Left cardiac atrium (tissue), 4 donors: ENCODE measurements around the gene CEP162. TPM values are rescaled to one million over a fixed set of nuclear protein-coding genes. Genes with fewer than 3 reads are reported as not detected.
"Not testable (repeated sequence)": the region's sequence is repeated elsewhere in the genome, so short reads cannot be mapped to it uniquely, and the experiment has no call there.

Source experiments
- ATAC-seq, 2 donors: fragments of 200-7000 bp; cut with Tn5 transposase; one replicate each; pipeline ENCODE4 v1.9.1; 2020; ENCODE audit warnings: mild to moderate bottlenecking in 2 of 2, moderate library complexity in 2 of 2
- DNase-seq: peaks from one replicate; pipeline ENCODE4 v3.0.0-alpha.2; 2020
- intact Hi-C, 2 donors: fragments of 100-400 bp; cut with DNase I; formaldehyde crosslinking; loops; one replicate each; pipeline versions ENCODE4 v1.14.1 to v1.15.1; 2022 to 2023
- total RNA-seq, 2 donors: library from RNA; stranded (reverse); fragmentation: NEBNext Ultra II Directional; extraction: Animal tissue kit (Norgen Biotek cat#: 25700); gene quantifications; one replicate each; pipeline ENCODE4 v1.2.1, GENCODE V29; 2021
- donor health status: DM: no; HTN: yes; CAD: no.
- donor health status: DM: no; HTN: yes; CAD: no; lungs with severe emphysema.
- donor health status: DM: yes; HTN: yes; CAD: no.
- donor health status: Dilated cardiomyopathy.

The CEP162 gene
- total RNA-seq, 2 donors from 2014 or later, result 5.2 to 5.5 TPM

DNA sequence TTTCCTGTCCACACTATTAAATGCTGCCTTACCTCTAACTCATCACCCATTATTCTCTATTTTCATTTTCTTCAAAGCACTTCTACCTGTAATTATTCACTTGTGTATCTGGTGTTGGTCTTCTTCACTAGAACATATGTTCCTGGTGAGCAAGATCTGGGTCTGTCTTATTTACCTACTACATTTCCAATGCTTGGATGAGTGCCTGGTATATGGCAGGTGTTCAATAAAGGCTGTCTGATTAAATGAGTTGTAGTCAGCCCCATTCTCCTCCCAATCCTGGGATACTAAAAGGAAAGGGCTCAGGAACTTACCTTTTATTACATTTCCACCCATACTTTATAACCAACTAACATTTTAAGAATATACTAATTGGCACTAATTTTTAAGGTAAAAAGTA lies 61.0 kb downstream of the CEP162 start:
- DNase-seq (no peak), ATAC-seq (no peak)
- intact Hi-C loops, result no loop called here

DNA sequence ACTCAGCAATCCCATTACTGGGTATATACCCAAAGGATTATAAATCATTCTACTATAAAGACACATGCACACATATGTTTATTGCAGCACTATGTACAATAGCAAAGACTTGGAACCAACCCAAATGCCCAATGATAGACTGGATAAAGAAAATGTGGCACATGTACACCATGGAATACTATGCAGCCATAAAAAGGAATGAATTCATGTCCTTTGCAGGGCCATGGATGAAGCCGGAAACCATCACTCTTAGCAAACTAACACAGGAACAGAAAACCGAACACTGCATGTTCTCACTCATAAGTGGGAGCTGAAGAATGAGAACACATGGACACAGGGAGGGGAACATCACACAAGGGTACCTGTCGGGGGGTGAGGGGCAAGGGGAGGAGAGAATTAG lies 63.1 kb downstream of the CEP162 start:
- DNase-seq, ATAC-seq: not testable (repeated sequence)

DNA sequence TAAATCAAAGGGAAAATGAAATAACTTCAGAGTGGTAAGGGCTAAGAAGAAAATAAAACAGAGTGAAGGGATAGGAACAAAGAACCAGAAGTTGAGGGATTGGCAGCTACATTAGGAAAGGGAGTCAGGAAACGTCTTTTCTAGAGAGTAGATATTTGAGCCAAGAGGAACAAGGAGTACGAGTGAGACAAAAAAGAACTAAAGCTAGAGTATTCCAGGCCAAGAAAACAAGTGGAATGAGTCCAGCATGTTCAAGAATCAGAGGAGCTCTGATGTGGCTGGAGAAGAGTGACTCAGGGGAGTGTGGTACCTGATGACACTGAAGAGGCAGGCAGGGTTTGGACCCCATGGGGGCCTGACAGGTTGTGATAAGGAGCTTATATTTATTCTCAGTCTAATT lies 66.3 kb downstream of the CEP162 start:
- DNase-seq (no peak), ATAC-seq (no peak)
- intact Hi-C loops, result no loop called here

More for the DNA sequence above, 63.1 kb downstream of the CEP162 start:
- intact Hi-C loops, result not testable (repeated sequence)

DNA sequence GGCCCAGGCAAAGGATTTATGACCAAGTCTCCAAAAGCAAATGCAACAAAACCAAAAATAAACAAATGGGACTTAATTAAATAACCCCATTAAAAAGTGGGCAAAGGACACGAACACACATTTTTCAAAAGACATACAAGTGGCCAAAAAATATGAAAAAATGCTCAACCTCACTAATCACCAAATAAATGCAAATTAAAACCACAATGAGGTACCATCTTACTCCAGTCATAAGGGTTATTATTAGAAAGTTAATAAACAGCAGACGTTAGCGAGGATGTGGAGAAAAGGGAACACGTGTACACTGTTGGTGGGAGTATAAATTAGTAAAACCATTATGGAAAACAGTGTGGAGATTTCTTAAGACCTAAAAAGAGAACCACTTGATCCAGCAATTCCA lies 71.1 kb downstream of the CEP162 start:
- intact Hi-C loops, result no loop called here

DNA sequence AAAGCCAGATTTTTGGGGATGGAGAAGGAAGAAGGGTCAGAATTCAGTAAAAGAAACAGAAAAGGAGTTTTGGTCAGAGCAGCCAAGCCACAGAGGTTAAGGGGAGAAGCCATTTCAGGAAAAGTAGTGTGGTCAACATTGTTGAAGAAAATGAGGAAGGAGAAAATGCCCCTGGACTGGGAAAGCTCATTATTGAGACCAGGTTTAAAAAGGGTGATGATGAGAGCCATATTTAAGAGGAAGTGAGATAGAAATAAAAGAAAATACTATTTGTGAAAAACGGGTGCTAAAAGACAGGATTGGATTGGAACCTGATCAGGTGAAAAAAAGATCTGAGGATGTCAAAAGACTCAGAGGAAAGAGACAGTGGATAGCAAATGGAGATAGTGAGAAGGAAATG lies 75.8 kb downstream of the CEP162 start:
- intact Hi-C loops, result no loop called here
- ATAC-seq, result no peak

More for the DNA sequence above, 71.1 kb downstream of the CEP162 start:
- ATAC-seq, result no peak
- no peak for DNase-seq

DNA sequence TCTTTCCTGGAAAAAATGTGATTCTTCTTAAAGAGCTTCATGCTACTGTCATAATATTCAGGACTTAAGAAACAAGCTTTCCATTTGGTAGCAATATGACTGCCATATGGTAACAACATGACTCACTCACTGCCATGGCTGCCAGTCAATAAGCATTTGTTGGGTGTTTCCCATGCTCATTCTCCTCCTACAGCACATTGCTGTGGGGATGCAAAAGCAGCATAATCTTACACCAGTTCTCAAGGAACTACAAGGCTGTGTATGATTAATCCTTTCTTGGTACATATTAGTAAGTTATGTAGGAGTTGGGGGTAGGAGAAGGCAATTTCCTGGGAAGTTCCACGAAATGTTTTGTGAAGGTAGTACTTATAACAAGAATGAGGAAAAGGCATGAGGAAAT lies 76.7 kb downstream of the CEP162 start:
- ATAC-seq, result no peak
- intact Hi-C loops, result no loop called here
- DNase-seq, result no peak

More for the DNA sequence above, 75.8 kb downstream of the CEP162 start:
- DNase-seq, result no peak

DNA sequence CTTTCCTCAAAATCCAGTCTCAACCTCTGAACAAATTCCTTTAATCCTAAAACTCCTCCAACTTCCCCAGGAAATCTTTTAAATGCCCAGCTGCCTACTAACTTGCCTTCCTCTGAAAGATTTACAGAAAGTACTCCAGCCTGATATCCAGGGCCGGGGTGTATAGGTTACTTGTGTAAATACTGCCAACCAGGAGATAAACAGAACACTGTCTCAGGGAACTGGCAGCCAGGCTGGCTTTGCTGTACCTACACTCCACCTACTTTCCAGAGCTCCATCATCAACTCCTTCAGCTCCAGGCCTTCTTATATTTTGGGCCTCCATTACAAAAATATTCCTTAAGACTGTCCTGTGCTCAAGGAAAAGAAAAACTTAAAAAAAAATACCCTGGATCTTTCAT lies 85.9 kb downstream of the CEP162 start:
- ATAC-seq, result no peak
- intact Hi-C loops, result no loop called here

DNA sequence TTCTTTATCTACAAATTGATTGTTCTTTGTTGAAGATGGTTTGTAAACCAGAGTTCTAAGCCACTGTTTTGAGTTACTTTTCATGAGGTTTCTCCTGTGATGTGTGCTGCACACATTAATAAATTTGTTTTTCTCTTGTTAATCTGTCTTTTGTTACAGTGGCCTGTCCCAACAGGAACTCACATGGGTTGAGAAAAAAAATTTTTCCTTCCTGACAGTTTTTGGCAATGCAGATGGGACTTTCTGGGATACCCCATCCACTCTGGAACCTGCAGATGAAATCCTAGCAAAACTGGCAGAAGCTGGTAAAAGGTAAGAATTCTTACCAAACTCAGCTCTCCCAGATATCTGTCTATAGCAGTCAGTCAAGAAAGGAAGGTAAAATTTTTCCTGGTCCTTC lies 88.1 kb downstream of the CEP162 start:
- DNase-seq (no peak), ATAC-seq (no peak)
- intact Hi-C loops, result no loop called here

More for the DNA sequence above, 85.9 kb downstream of the CEP162 start:
- DNase-seq, result no peak

DNA sequence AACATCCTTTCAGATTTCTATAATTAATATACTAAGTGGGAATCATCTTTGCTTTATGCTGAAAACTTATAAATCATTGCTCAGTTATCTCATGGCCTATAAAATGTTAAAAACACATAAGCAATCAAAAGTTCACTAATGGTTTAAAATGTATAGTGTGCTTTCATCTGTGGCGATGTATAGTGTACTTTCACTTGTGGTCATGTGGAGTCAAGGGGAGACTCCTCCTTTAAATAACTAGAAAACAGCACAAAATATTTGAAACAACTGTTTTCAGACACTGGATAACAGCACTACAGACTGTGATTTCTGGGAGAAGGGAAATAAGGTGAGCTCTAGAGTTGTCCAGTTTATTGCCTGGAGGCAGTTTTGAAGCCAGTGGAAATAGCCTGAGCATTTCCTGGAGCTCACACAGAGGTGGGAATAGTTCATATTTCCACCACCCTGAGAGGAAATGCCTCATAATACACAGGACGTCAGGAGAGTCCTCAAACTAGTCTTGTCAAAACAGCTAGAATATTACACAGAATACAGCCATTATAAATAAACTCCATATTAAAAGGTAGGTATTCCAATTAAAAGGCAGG lies 89.4 kb downstream of the CEP162 start:
- no peak for DNase-seq
- no peak for ATAC-seq
- intact Hi-C loops, result no loop called here

DNA sequence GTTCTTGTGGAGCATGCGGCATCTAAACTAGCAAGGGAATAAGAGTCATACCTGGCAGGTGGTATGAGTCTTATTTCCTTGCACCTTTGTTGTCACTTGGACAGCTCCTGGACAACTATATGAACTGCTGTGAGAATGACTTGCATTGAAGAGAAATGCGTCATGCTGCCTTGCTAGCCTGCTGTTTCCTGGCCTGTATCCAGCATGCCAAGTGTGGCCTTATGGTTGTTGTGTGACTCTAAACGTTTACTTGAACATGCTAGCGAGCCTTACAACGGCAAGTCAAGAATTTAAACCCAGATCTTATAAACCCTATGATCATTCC lies 90.4 kb downstream of the CEP162 start:
- DNase-seq (no peak), ATAC-seq (no peak)
- intact Hi-C loops, result no loop called here

DNA sequence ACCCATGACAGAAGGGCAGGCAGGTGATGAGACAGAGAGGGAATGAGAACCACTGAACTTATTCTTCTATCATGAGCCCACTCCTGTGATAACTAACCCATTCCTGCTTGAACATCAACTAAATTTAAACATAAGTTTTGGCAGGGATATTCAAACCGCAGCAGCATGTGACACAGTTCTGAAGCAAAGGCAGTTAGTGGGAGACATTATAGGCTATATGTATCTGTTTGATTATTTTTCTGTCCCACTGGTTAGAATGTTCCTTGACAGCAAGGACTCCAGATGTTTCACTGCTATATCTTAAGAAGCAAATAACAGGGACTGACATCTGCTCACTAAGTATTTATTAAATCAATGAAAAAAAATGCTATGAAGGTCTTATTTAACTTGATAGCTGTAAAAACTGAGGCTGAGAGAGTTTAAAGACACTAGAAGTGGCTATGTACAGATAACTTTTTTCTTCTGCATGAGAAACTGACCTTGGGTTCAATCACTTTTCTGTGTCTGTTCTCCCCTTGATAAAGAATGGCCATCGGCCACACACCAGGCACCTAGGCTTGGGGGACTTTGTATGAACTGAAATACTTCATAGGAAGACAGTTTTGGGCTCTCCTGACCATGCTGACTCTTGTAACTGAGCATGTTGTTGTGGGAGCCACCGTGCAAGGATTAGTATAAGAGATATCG lies 90.9 kb downstream of the CEP162 start:
- intact Hi-C loops, result no loop called here
- no peak for ATAC-seq
- no peak for DNase-seq

DNA sequence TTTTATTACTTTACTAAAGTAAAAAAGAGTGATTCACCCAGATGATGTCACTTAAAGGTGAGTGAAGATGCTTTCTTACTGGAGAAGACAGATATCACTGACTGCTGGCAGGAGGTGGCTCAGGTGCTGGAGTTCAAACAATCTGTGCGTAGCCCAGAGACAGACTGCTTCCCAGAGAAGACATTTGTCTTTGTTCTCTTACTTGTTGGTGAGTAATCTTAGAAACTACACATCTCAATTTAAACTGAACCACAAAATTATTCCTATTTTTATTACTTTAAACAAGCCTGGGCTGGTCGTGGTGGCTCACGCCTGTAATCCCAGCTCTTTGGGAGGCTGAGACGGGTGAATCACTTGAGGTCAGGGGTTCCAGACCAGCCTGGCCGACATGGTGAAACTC lies 92.2 kb downstream of the CEP162 start:
- ATAC-seq (no peak), DNase-seq (no peak)
- intact Hi-C loops, result no loop called here

DNA sequence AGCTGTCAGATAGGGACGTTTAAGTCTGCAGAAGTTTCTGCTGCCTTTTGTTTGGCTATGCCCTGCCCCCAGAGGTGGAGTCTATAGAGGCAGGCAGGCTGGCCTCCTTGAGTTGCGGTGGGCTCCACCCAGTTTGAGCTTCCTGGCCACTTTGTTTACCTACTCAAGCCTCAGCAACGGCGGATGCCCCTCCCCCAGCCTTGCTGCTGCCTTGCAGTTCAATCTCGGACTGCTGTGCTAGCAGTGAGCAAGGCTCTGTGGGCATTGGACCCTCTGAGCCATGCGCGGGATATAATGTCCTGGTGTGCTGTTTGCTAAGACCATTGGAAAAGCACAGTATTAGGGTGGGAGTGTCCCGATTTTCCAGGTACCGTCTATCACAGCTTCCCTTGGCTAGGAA lies 94.1 kb downstream of the CEP162 start:
- ATAC-seq, intact Hi-C loops, DNase-seq: not testable (repeated sequence)

DNA sequence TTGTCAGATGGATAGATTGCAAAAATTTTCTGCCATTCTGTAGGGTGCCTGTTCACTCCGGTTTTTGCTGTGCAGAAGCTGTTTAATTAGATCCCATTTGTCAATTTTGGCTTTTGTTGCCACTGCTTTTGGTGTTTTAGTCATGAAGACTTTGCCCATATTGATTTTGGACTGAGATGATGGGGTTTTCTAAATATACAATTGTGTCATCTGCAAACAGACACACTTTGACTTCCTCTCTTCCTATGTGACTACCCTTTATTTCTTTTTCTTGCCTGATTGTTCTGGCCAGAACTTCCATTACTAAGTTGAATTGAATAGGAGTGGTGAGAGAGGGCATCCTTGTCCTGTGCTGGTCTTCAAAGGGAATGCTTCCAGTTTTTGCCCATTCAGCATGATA lies 97.9 kb downstream of the CEP162 start:
- intact Hi-C loops, ATAC-seq: not testable (repeated sequence)

DNA sequence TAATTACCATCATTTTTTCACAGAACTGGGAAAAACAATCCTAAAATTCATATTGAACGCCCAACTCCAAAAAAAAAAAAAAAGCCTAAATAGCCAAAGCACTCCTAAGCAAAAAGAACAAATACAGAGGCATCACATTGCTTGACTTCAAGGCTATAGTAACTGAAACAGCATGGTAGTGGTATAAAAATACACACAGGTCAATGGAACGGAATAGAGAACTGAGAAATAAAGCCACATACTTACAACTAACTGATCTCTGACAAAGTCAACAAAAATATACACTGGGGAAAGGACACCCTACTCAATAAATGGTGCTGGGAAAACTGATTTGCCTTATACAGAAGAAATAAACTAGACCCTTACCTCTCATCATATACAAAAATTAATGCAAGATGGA lies 104.3 kb downstream of the CEP162 start:
- no peak for ATAC-seq
- DNase-seq, result no peak
- intact Hi-C loops, result no loop called here

More for the DNA sequence above, 97.9 kb downstream of the CEP162 start:
- DNase-seq, result not testable (repeated sequence)

DNA sequence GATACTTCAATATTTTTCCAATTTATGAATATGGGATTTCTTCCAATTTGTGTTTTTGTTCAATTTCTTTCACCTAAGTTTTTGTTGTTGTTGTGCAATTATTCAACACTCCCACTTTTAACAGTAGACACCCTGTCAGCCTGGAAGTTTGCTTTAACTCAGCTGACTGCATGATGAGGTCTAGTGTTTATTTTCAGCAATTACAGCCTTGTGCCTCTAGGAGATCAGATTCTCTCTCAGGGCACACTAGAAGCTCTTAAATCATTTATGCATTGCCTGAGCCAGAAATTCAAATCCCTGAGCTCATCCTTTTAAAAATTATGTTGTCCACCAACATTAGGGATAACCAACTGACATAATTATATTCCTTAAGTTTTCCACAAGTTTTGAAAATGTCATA lies 108.2 kb downstream of the CEP162 start:
- DNase-seq (no peak), ATAC-seq (no peak)
- intact Hi-C loops, result no loop called here

DNA sequence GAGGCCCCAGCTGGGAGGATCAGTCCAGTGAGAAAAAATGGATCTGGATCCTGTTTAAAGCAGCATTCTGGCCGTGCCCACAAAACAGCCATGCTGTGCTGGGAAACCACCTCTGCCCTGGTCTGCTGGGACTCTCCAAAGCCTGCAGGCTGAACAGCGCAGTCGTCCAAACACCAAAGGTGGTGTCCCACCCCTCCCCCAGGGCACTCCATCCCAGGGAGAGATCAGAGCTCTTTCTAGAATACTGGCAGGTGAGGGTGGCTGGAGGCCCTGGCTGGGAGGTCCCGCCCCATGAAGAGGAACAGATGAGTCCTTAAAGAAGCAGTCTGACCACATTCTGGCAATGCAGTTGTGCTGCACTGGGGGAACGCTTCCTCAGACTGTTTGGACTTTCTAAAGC lies 109.3 kb downstream of the CEP162 start:
- DNase-seq (no peak), ATAC-seq (no peak)
- intact Hi-C loops, result no loop called here

DNA sequence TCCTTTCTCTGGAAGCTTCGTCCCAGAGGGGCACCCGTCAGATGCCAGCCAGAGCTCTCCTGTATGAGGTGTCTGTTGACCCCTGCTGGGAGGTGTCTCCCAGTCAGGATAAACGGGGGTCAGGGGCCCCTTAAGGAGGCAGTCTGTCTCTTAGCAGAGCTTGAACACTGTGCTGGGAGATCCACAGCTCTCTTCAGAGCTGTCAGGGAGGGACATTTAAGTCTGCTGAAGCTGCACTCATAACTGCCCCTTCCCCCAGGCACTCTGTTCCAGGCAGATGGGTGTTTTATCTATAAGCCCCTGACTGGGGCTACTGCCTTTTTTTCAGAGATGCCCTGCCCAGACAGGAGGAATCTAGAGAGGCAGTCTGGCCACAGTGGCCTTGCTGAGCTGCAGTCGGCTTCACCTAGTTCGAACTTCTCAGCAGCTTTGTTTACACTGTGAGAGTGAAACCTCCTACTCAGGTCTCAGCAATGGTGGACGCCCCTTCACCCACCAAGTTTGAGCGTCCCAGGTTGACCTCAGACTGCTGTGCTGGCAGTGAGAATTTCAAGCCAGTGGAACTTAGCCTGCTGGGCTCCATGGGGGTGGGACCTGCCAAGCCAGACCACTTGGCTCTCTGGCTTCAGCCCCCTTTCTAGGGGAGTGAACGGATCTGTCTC lies 112.4 kb downstream of the CEP162 start:
- intact Hi-C loops, ATAC-seq, DNase-seq: not testable (repeated sequence)

DNA sequence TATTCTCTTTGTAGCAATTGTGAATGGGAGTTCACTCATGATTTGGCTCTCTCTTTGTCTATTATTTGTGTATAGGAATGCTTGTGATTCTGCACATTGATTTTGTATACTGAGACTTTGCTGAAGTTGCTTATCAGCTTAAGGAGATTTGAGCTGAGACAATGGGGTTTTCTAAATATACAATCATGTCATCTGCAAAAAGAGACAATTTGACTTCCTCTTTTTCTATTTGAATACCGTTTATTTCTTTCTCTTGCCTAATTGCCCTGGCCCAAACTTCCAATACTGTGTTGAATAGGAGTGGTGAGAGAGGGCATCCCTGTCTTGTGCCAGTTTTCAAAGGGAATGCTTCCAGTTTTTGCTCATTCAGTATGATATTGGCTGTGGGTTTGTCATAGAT lies 116.1 kb downstream of the CEP162 start:
- intact Hi-C loops, DNase-seq, ATAC-seq: not testable (repeated sequence)

DNA sequence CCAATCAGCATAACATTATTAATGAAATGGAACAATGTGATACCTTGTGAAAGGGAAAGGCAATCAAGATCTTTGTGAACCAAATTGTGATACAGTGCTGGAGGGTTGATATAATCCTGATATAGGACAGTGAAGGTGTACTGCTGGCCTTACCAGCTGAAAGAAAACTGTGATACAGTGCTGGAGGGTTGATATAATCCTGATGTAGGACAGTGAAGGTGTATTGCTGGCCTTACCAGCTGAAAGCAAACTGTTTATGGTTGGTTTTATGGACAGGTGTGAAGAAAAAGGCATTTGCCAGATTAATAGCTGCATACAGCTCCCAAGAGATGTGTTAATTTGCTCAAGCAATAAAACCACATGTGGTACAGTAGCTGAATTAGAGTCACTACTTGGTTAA lies 119.9 kb downstream of the CEP162 start:
- DNase-seq, result no peak
- intact Hi-C loops, result no loop called here
- no peak for ATAC-seq
